CD1c-positive myeloid dendritic cell (primary cell): ENCODE measurements around the gene CC2D2A.

Source experiments
- DNase-seq: peaks from one replicate; pipeline ENCODE4 v3.0.0-alpha.2; 2016; ENCODE audit errors: extremely low spot score

CC2D2A gene

GRCh38 chr4:15469402-15470127 is at the start of gene CC2D2A:
Gene CC2D2A, plus strand, starts transcription at chr4:15469882. Its CDS starts 6,051 bp downstream, at chr4:15475933.
- peak; percentile 13 for DNase-seq

GRCh38 chr4:15420642-15421041 is 49.0 kb upstream of the CC2D2A start:
- no peak for DNase-seq

GRCh38 chr4:15423285-15423711 is 46.4 kb upstream of the CC2D2A start:
- DNase-seq, result no peak

GRCh38 chr4:15425520-15425919 is 44.2 kb upstream of the CC2D2A start:
- no peak for DNase-seq

GRCh38 chr4:15427161-15427560 is 42.5 kb upstream of the CC2D2A start:
- DNase-seq, result no peak

- DNase-seq, result no peak
These were observed 42.0 kb upstream of the CC2D2A start, which contains the start of gene C1QTNF7 for GRCh38 chr4:15427701-15428100. Gene C1QTNF7, plus strand, starts transcription at chr4:15428033. Its CDS starts 7,711 bp downstream, at chr4:15435744.

- no peak for DNase-seq
These were observed 41.1 kb upstream of the CC2D2A start for GRCh38 chr4:15428611-15429010.

- DNase-seq, result no peak
These were observed 35.6 kb upstream of the CC2D2A start for GRCh38 chr4:15434091-15434490.

GRCh38 chr4:15434676-15435075 is 35.0 kb upstream of the CC2D2A start:
- no peak for DNase-seq

GRCh38 chr4:15436513-15436912 is 33.2 kb upstream of the CC2D2A start:
- DNase-seq, result no peak

GRCh38 chr4:15438939-15439524 is 30.6 kb upstream of the CC2D2A start:
- no peak for DNase-seq

- no peak for DNase-seq
These were observed 26.1 kb upstream of the CC2D2A start for GRCh38 chr4:15443371-15444160.

- DNase-seq, result no peak
These were observed 25.4 kb upstream of the CC2D2A start for GRCh38 chr4:15444276-15444675.

- DNase-seq, result no peak
These were observed 24.7 kb upstream of the CC2D2A start for GRCh38 chr4:15444879-15445547.

GRCh38 chr4:15451181-15451865 is 18.4 kb upstream of the CC2D2A start:
- DNase-seq, result peak; percentile 69

- no peak for DNase-seq
These were observed 17.6 kb upstream of the CC2D2A start for GRCh38 chr4:15451866-15452765.

- no peak for DNase-seq
These were observed 14.4 kb upstream of the CC2D2A start for GRCh38 chr4:15455290-15455689.

GRCh38 chr4:15457406-15458201 is 12.1 kb upstream of the CC2D2A start:
- DNase-seq, result peak; percentile 54

- DNase-seq, result no peak
These were observed 11.1 kb upstream of the CC2D2A start for GRCh38 chr4:15458616-15459015.

GRCh38 chr4:15459706-15460105 is 10.0 kb upstream of the CC2D2A start:
- no peak for DNase-seq
